ENCODE measurements around the gene KCNN3.

DNA sequence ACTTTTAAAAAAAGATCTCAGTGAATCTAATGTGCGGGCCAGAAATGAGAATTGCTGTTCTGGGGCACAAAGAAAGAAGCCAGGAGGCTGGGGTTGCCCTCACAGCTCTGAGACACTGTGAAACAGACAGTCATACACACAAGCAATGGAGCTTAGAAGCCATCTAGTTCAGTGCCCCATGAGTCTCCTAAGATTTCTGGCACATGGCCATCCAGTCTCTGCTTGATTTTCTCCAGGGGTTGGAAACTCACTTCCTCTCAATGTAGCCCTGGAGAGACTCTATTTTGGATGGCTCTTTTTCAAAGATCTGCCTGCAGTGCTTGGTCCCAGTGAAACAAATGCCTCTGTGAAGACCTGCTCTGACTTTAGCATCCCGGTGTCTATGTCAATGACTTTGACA is 38.6 kb downstream of the KCNN3 start:
- TF ChIP-seq, protein P1, sequence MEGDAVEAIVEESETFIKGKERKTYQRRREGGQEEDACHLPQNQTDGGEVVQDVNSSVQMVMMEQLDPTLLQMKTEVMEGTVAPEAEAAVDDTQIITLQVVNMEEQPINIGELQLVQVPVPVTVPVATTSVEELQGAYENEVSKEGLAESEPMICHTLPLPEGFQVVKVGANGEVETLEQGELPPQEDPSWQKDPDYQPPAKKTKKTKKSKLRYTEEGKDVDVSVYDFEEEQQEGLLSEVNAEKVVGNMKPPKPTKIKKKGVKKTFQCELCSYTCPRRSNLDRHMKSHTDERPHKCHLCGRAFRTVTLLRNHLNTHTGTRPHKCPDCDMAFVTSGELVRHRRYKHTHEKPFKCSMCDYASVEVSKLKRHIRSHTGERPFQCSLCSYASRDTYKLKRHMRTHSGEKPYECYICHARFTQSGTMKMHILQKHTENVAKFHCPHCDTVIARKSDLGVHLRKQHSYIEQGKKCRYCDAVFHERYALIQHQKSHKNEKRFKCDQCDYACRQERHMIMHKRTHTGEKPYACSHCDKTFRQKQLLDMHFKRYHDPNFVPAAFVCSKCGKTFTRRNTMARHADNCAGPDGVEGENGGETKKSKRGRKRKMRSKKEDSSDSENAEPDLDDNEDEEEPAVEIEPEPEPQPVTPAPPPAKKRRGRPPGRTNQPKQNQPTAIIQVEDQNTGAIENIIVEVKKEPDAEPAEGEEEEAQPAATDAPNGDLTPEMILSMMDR (IDR thresholded peaks at IDR 0.05) = no peak
- no peak for TF ChIP-seq POLR2A (IDR thresholded peaks at IDR 0.05)
- no peak for TF ChIP-seq EP300 (IDR thresholded peaks at IDR 0.05)
